DND-41 (cell line): ENCODE results near the gene EYA4.

Source experiments
- ATAC-seq: fragments of 200-7000 bp; cut with Tn5 transposase; 3 replicates; pipeline ENCODE4 v1.9.1; 2021; ENCODE audit warnings: low read depth; ENCODE audit not compliant: insufficient read depth
- DNase-seq: peaks from one replicate; pipeline ENCODE4 v3.0.0-alpha.2; 2020
- H2AFZ ChIP-seq: 2 replicates; pipeline ENCODE4 v1.6.0; 2012; ENCODE audit warnings: low read depth, low read length
- H3K27ac ChIP-seq: 2 replicates; pipeline ENCODE4 v1.5.1; 2012; ENCODE audit warnings: low read length, inconsistent platforms
- H3K27me3 ChIP-seq: fragments of 200-600 bp; sonication (generic); 2 replicates; pipeline ENCODE4 v1.6.0; 2012; ENCODE audit warnings: low read length, mild to moderate bottlenecking, inconsistent platforms; ENCODE audit not compliant: insufficient read depth, poor library complexity
- H3K36me3 ChIP-seq: 2 replicates; pipeline ENCODE4 v1.5.1; 2012; ENCODE audit warnings: low read length, inconsistent platforms; ENCODE audit not compliant: insufficient read depth
- H3K4me1 ChIP-seq: 2 replicates; pipeline ENCODE4 v1.5.1; 2012; ENCODE audit warnings: mild to moderate bottlenecking, low read length; ENCODE audit not compliant: insufficient read depth
- H3K4me2 ChIP-seq: 2 replicates; pipeline ENCODE4 v1.6.0; 2012; ENCODE audit warnings: mild to moderate bottlenecking, moderate library complexity, low read length, inconsistent platforms; ENCODE audit not compliant: insufficient read depth
- H3K4me3 ChIP-seq, 2 experiments: fragments of 200-600 bp in 1 of 2; shearing (Covaris generic) in 1 of 2; 2 replicates each; pipeline ENCODE4 v1.5.1; 2012 to 2016; ENCODE audit warnings: inconsistent platforms in 2 of 2, low read length in 2 of 2, mild to moderate bottlenecking in 2 of 2, low read depth in 1 of 2, moderate library complexity in 1 of 2
- H3K79me2 ChIP-seq: 2 replicates; pipeline ENCODE4 v1.6.0; 2012; ENCODE audit warnings: low read length, inconsistent platforms; ENCODE audit not compliant: insufficient read depth
- H3K9ac ChIP-seq: 2 replicates; pipeline ENCODE4 v1.6.0; 2012; ENCODE audit warnings: low read depth, mild to moderate bottlenecking, inconsistent platforms, low read length, moderate library complexity
- H3K9me3 ChIP-seq: 2 replicates; pipeline ENCODE4 v1.5.1; 2012; ENCODE audit warnings: low read length, moderate library complexity, mild to moderate bottlenecking, inconsistent platforms; ENCODE audit not compliant: insufficient read depth, severe bottlenecking
- H4K20me1 ChIP-seq: 2 replicates; pipeline ENCODE4 v1.6.0; 2012; ENCODE audit warnings: low read length; ENCODE audit not compliant: insufficient read depth
- CTCF ChIP-seq: IDR thresholded peaks from 2 replicates; pipeline ENCODE4 v1.5.1; 2012; ENCODE audit warnings: borderline replicate concordance, low read length, moderate library complexity, mild to moderate bottlenecking; ENCODE audit not compliant: poor library complexity, severe bottlenecking; ENCODE audit errors: extremely low read depth
- EZH2 ChIP-seq: IDR thresholded peaks from 3 replicates; pipeline ENCODE4 v1.6.1; 2012; ENCODE audit warnings: borderline replicate concordance, low read depth, mild to moderate bottlenecking, moderate library complexity, low read length, inconsistent platforms; ENCODE audit not compliant: severe bottlenecking

Gene EYA4

DNA sequence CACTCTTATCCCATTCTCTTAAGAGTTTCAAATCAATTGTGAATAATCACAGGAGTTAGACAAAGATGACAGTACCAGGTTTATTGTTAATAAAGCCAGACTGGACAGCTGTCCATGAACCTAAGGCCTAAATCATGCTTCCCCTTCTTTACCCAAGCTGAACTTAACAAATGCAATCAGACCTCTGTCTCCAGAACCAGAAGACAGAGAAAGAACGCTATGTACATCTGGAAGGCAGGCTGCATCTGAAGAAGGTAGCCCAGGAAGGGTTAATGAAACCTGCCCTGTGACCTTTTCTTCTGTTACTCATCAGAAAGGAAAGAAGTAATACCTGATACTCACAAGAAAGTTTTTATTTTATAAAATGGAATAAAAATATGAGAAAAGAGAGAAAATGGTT, 118.6 kb downstream of the EYA4 start:
- Histone ChIP-seq H2AFZ (no peak overlapping the region), H3K4me3 (no peak overlapping the region), H3K36me3 (no peaks in the 10 kb centered on the region), H4K20me1 (no peaks in the 10 kb centered on the region), H3K27me3 (no peaks in the 10 kb centered on the region), H3K79me2 (no peaks in the 10 kb centered on the region), H3K9ac (no peak overlapping the region), H3K4me2 (no peak overlapping the region), H3K9me3 (no peaks in the 10 kb centered on the region), H3K27ac (no peak overlapping the region), H3K4me1 (no peaks in the 10 kb centered on the region)
- ATAC-seq (no peak), DNase-seq (no peak)
- TF ChIP-seq EZH2, result no peak

GRCh38 chr6:133360194-133360593, 119.0 kb downstream of the EYA4 start:
- TF ChIP-seq CTCF (no peak), EZH2 (no peak)
- Histone ChIP-seq H3K4me1 (no peaks in the 10 kb centered on the region), H2AFZ (no peak overlapping the region), H3K9me3 (no peaks in the 10 kb centered on the region), H3K4me2 (no peak overlapping the region), H4K20me1 (no peaks in the 10 kb centered on the region), H3K27me3 (no peaks in the 10 kb centered on the region), H3K9ac (no peak overlapping the region), H3K36me3 (no peaks in the 10 kb centered on the region), H3K79me2 (no peaks in the 10 kb centered on the region), H3K27ac (no peak overlapping the region), H3K4me3 (no peak overlapping the region)
- DNase-seq (no peak), ATAC-seq (no peak)

- H4K20me1 ChIP-seq, result no peaks in the 10 kb centered on the region
- TF ChIP-seq CTCF, result no peak
- TF ChIP-seq EZH2, result no peak
- no peak overlapping the region for H3K9ac ChIP-seq
- H3K27me3 ChIP-seq, result no peaks in the 10 kb centered on the region
- DNase-seq, result no peak
- no peak for ATAC-seq
- no peak overlapping the region for H3K4me3 ChIP-seq
- H3K36me3 ChIP-seq, result no peaks in the 10 kb centered on the region
- H3K4me1 ChIP-seq, result no peaks in the 10 kb centered on the region
- no peak overlapping the region for H3K4me2 ChIP-seq
- H2AFZ ChIP-seq, result no peak overlapping the region
- H3K27ac ChIP-seq, result no peak overlapping the region
- H3K9me3 ChIP-seq, result no peaks in the 10 kb centered on the region
- H3K79me2 ChIP-seq, result no peaks in the 10 kb centered on the region
Observed at GRCh38 chr6:133362813-133363212, 121.7 kb downstream of the EYA4 start.

GRCh38 chr6:133368664-133369063, 127.5 kb downstream of the EYA4 start:
- DNase-seq (no peak), ATAC-seq (no peak)
- Histone ChIP-seq H3K27ac (no peak overlapping the region), H3K9me3 (no peaks in the 10 kb centered on the region), H3K79me2 (no peaks in the 10 kb centered on the region), H3K36me3 (no peaks in the 10 kb centered on the region), H2AFZ (no peak overlapping the region), H3K4me2 (no peak overlapping the region), H3K4me3 (no peak overlapping the region), H3K9ac (no peak overlapping the region), H3K4me1 (no peaks in the 10 kb centered on the region), H3K27me3 (peaks cover 5% of the 10 kb centered on the region), H4K20me1 (no peaks in the 10 kb centered on the region)
- TF ChIP-seq CTCF, result no peak
- no peak for TF ChIP-seq EZH2
